KMS-11 (cell line): ENCODE results near the gene NDUFB3.
"Not testable (repeated sequence)": the region's sequence is repeated elsewhere in the genome, so short reads cannot be mapped to it uniquely, and the experiment has no call there.

ENCODE experiments used
- H2AFZ ChIP-seq: fragments of 200-600 bp; sonication (generic); 2 replicates; pipeline ENCODE4 v1.6.1; 2016; ENCODE audit warnings: antibody characterized with exemption, mixed run types, low read depth
- H3K27ac ChIP-seq: fragments of 200-600 bp; sonication (generic); 2 replicates; pipeline ENCODE4 v1.6.1; 2016; ENCODE audit warnings: mild to moderate bottlenecking, mixed run types
- H3K27me3 ChIP-seq: fragments of 200-600 bp; sonication (generic); 2 replicates; pipeline ENCODE4 v1.6.1; 2017; ENCODE audit warnings: mild to moderate bottlenecking, low read depth, mixed run types, moderate library complexity; ENCODE audit not compliant: insufficient read depth
- H3K36me3 ChIP-seq: fragments of 200-600 bp; sonication (generic); 2 replicates; pipeline ENCODE4 v1.6.1; 2017; ENCODE audit warnings: mild to moderate bottlenecking, mixed run types; ENCODE audit not compliant: insufficient read depth
- H3K4me1 ChIP-seq: fragments of 200-600 bp; sonication (generic); 2 replicates; pipeline ENCODE4 v1.6.1; 2016; ENCODE audit warnings: mild to moderate bottlenecking, low read depth, mixed run types; ENCODE audit not compliant: poor library complexity, severe bottlenecking
- H3K4me2 ChIP-seq: fragments of 200-600 bp; sonication (generic); 2 replicates; pipeline ENCODE4 v1.7.0; 2016; ENCODE audit warnings: mild to moderate bottlenecking, mixed run types
- H3K4me3 ChIP-seq: fragments of 200-600 bp; sonication (generic); IDR thresholded peaks from 2 replicates; pipeline ENCODE4 v1.6.1; 2017; ENCODE audit warnings: low read depth, low read length, mixed read lengths; ENCODE audit not compliant: insufficient read depth
- H3K79me2 ChIP-seq: fragments of 200-600 bp; sonication (generic); 2 replicates; pipeline ENCODE4 v1.6.1; 2016; ENCODE audit warnings: low read depth, mixed run types; ENCODE audit not compliant: insufficient read depth
- H3K9ac ChIP-seq: fragments of 200-600 bp; sonication (generic); 2 replicates; pipeline ENCODE4 v1.6.1; 2016; ENCODE audit warnings: mild to moderate bottlenecking, mixed run types
- H4K20me1 ChIP-seq: fragments of 200-600 bp; sonication (generic); 2 replicates; pipeline ENCODE4 v1.6.1; 2016; ENCODE audit warnings: mild to moderate bottlenecking, mixed run types; ENCODE audit not compliant: insufficient read depth
- TF ChIP-seq, protein P1 (sequence below): fragments of 200-600 bp; sonication (generic); conservative IDR thresholded peaks from 2 replicates; pipeline ENCODE4 v1.6.1; 2017; ENCODE audit warnings: low read depth, mild to moderate bottlenecking, antibody characterized with exemption, low read length, moderate library complexity, mixed read lengths

The NDUFB3 gene

DNA sequence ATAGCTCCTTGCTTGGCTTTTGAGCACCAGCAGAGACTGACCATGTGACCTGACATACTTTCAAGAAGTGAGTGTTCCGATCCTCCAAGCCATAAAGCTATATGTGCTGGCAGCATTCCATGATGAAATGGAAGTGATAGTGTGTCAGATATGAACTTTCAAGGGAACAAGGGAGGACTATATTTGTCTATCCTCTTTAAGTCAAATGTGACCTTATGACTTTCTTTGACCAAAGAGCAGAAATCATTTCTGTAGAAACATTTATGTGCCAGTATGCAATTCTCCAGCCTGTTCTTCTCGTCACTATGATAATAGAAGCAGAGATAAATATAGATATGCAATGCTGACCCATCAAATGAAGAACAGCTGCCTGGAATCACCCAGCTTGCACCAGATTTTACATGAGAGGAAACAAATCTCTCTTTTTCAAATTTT, 14.7 kb upstream of the NDUFB3 start:
- H3K4me3 ChIP-seq: no peak overlapping the region
- peak overlapping the region; percentile 49 for H3K27ac ChIP-seq
- H3K4me2 ChIP-seq: peak overlapping the region; percentile 38
- peaks cover 73% of the 10 kb centered on the region for H3K4me1 ChIP-seq
- no peak overlapping the region for H2AFZ ChIP-seq
- TF ChIP-seq, protein P1, sequence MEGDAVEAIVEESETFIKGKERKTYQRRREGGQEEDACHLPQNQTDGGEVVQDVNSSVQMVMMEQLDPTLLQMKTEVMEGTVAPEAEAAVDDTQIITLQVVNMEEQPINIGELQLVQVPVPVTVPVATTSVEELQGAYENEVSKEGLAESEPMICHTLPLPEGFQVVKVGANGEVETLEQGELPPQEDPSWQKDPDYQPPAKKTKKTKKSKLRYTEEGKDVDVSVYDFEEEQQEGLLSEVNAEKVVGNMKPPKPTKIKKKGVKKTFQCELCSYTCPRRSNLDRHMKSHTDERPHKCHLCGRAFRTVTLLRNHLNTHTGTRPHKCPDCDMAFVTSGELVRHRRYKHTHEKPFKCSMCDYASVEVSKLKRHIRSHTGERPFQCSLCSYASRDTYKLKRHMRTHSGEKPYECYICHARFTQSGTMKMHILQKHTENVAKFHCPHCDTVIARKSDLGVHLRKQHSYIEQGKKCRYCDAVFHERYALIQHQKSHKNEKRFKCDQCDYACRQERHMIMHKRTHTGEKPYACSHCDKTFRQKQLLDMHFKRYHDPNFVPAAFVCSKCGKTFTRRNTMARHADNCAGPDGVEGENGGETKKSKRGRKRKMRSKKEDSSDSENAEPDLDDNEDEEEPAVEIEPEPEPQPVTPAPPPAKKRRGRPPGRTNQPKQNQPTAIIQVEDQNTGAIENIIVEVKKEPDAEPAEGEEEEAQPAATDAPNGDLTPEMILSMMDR: no peak
- H3K9ac ChIP-seq: peak overlapping the region; percentile 7; the same call in 1 of the 2 replicates
- H3K79me2 ChIP-seq: peaks cover 96% of the 10 kb centered on the region
- no peaks in the 10 kb centered on the region for H3K27me3 ChIP-seq
- no peaks in the 10 kb centered on the region for H4K20me1 ChIP-seq
- H3K36me3 ChIP-seq: no peaks in the 10 kb centered on the region

- H3K79me2 ChIP-seq: peaks cover 93% of the 10 kb centered on the region
- peaks cover 66% of the 10 kb centered on the region for H3K4me1 ChIP-seq
- H3K27me3 ChIP-seq: no peaks in the 10 kb centered on the region
- H3K4me2 ChIP-seq: peak overlapping the region; percentile 38
- peak overlapping the region; percentile 7; the same call in 1 of the 2 replicates for H3K9ac ChIP-seq
- H3K4me3 ChIP-seq: no peak overlapping the region
- TF ChIP-seq, protein P1: no peak
- peak overlapping the region; percentile 49 for H3K27ac ChIP-seq
- no peaks in the 10 kb centered on the region for H3K36me3 ChIP-seq
- no peak overlapping the region for H2AFZ ChIP-seq
- no peaks in the 10 kb centered on the region for H4K20me1 ChIP-seq
These were observed 14.0 kb upstream of the NDUFB3 start for GRCh38 chr2:201057715-201058248.

DNA sequence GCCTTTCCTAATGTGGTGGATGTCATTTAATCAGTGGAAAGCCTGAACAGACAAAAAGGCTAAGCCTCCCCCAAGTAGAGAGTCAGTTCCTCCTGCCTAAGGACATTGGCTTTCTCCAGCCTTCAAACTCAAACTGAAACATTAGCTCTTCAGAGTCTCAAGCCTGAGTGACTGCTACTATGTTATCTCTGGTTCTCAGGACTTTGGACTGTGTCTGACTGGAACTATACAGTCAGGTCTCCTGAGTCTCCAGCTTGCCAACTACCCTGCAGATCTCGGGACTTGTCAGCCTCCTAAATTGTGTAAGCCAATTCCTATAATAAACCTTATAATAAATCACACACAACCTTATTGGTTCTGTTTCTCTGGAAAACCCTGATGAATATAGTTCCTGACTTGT, 12.9 kb upstream of the NDUFB3 start:
- H3K27ac ChIP-seq: no peak overlapping the region
- no peak overlapping the region for H3K9ac ChIP-seq
- no peaks in the 10 kb centered on the region for H3K27me3 ChIP-seq
- no peak overlapping the region for H3K4me2 ChIP-seq
- peaks cover 94% of the 10 kb centered on the region for H3K79me2 ChIP-seq
- H3K4me1 ChIP-seq: peaks cover 63% of the 10 kb centered on the region
- H2AFZ ChIP-seq: no peak overlapping the region
- H3K36me3 ChIP-seq: no peaks in the 10 kb centered on the region
- TF ChIP-seq, protein P1: no peak
- no peaks in the 10 kb centered on the region for H4K20me1 ChIP-seq
- no peak overlapping the region for H3K4me3 ChIP-seq

DNA sequence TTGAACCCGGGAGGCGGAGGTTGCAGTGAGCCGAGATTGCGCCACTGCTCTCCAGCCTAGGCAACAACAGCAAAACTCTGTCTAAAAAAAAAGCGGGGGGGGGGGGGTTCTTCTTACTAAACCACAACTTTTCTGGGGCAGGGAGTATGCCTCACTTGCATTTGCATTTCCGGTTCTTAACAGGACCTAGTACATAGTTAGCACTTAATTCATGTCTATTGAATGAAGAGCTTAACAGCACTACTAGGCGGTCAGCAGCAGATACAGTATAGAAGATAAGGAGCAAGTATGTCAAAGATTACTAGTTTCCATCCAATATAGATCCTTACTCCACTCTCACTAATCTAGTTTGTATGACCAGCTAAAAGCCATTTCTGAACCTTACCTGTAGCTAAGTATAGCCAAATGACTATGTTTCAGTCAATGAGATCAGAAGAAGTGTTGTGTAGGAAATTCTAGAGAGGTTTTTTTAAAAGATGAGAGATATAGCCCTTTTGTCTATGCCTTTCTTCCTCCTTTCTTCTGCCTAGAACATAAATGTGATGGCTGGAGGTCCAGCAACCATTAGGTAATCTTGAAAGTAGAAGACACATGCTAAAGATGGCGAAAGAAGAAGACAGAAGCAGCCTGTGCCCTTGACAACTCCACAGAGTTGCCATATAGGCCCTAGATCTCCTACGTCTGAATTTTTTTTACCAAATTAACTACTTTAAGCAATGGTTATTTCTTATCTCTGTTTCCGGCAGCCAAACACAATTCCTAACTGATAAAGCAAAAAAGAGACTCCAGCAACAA, 11.6 kb upstream of the NDUFB3 start:
- Histone ChIP-seq H3K27me3 (no peaks in the 10 kb centered on the region), H3K79me2 (peaks cover 89% of the 10 kb centered on the region), H3K9ac (no peak overlapping the region), H3K36me3 (no peaks in the 10 kb centered on the region), H3K27ac (no peak overlapping the region), H3K4me2 (peak overlapping the region; percentile 10; the same call in 1 of the 2 replicates), H3K4me3 (no peak overlapping the region), H4K20me1 (no peaks in the 10 kb centered on the region), H3K4me1 (peaks cover 63% of the 10 kb centered on the region), H2AFZ (no peak overlapping the region)
- TF ChIP-seq, protein P1: no peak

GRCh38 chr2:201063516-201063915, 8.3 kb upstream of the NDUFB3 start:
- peaks cover 90% of the 10 kb centered on the region for H3K79me2 ChIP-seq
- H3K27me3 ChIP-seq, H3K4me2 ChIP-seq, H3K9ac ChIP-seq, H4K20me1 ChIP-seq, H3K36me3 ChIP-seq, H3K27ac ChIP-seq, H2AFZ ChIP-seq, H3K4me3 ChIP-seq: not testable (repeated sequence)
- H3K4me1 ChIP-seq: peaks cover 62% of the 10 kb centered on the region
